Right lobe of liver (tissue), 4 donors: ENCODE data around the gene MRPL17.

Experiments
- CTCF ChIP-seq, 4 donors: fragments of 200-600 bp in 3 of 4; fragments of 450-650 bp in 1 of 4; IDR thresholded peaks; one replicate each; pipeline versions ENCODE4 v1.5.1 to v1.8.0; 2016 to 2022; ENCODE audit warnings: antibody characterized with exemption in 4 of 4, mild to moderate bottlenecking in 2 of 4
- POLR2A ChIP-seq: fragments of 450-650 bp; IDR thresholded peaks from one replicate; pipeline ENCODE4 v1.6.1; 2017; ENCODE audit warnings: antibody characterized with exemption, mild to moderate bottlenecking
- donor health status: DM: no; HTN: no; CAD: no.
- donor health status: DM: no; HTN: no; CAD: no.
- donor health status: DM: no; HTN: yes; CAD: no.

DNA sequence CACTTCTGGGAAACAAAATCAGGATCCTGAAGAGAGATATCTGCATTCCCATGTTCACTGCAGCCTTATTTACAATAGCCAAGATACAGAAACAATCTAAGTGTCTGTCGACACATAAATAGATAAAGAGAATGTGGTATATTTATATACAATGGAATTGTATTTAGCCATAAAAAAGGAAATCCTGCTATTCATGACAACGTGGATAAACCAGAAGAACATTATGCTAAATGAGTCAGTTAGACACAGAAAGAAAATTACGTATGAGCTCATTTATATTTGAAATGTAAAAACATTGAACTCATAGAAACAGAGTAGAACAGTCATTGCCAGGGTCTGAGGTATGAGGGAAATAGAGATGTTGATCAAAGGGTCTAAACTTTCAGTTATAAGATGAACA lies 6.1 kb downstream of the MRPL17 start:
- TF ChIP-seq POLR2A (no peak), CTCF (IDR thresholded peaks at IDR 0.05) (no peak)
